ENCODE results near the gene UBE2V1. TPM values are rescaled to one million over a fixed set of nuclear protein-coding genes. Genes with fewer than 3 reads are reported as not detected.

The UBE2V1 gene
- total and polyA plus RNA-seq, 2 of the 13 experiments (the other 11 are each of a cell fraction or from before 2014, with no cell fraction given), result 81.3 to 132 TPM

DNA sequence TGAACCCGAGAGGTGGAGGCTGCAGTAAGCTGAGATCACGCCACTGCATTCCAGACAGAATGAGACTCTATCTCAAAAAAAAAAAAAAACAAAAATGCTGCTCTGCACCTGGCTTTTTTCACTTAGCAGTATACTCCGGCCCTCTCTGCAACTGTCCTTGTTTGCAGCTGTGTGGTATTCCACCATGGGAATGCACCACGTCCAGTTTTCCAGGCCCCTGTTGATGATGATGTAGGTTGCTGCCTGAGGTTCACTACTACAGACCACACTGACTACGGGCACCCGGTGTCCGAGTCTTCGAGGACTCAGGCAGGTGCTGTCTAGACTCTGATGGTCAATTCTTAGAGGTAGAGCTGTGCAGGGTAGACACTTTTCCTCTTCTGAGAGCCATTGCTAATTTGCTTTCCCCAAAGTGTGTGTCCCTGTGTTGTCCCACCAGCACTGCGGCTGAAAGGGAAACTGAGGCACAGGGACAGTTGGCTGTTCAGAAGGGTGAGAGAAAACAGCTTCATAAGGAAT lies 56.5 kb downstream of the UBE2V1 start:
- peaks cover 3 to 29% of the 10 kb centered on the region in 2 experiments; a peak in 4 of 5 replicates for H3K27me3 ChIP-seq (ENCODE audit: control insufficient read depth in 1 of 2, insufficient read depth in 2 of 2, low read length in 2 of 2)
- no TSS peak for BruUV-seq (replicated peaks)
- no peaks in the 10 kb centered on the region for H3K79me2 ChIP-seq (ENCODE audit: insufficient read depth, low read length)
- no peak overlapping the region for H3K27ac ChIP-seq (ENCODE audit: extremely low read length, insufficient read depth, low read length)
- no peaks in the 10 kb centered on the region for H3K9me3 ChIP-seq (ENCODE audit: low read length)
- ATAC-seq (no peak), FAIRE-seq (no peak), DNase-seq (ENCODE audit: low spot score) (no peak)
- peaks cover 41% of the 10 kb centered on the region for H3K4me1 ChIP-seq (ENCODE audit: insufficient read depth, low read length)
- H3K36me3 ChIP-seq (replicated peaks in 1 of 2; ENCODE audit: control insufficient read depth in 1 of 2, insufficient read depth in 2 of 2, low read length in 2 of 2), result no peaks in the 10 kb centered on the region
- POLR2A ChIA-PET, result no interaction called here
- CTCF ChIA-PET (ENCODE audit: low intra/inter-chr PET ratio, low total read pairs), result no interaction called here
- in situ Hi-C loops (cut with HindIII; ENCODE audit: extremely low pct_ligation_motif_present, low pct_unique_long_range_greater_than_20kb) (no loop called here), intact Hi-C loops (cut with micrococcal nuclease; ENCODE audit: unreplicated experiment) (no loop called here)
- no peak overlapping the region; the same call in 1 of the 2 replicates for H3K4me2 ChIP-seq (ENCODE audit: low read depth, low read length)
- no peak overlapping the region for H2AFZ ChIP-seq (ENCODE audit: low read length)
- no peaks in the 10 kb centered on the region for H4K20me1 ChIP-seq (ENCODE audit: insufficient read depth, low read length)
- WGBS (ENCODE audit: low lambda C conversion rate), result 75% methylated on average over 9 of the region's 9 CpGs
- no peak overlapping the region for H3K9ac ChIP-seq (ENCODE audit: insufficient read depth, low read depth, low read length)
- TF ChIP-seq HNRNPLL (IDR thresholded peaks at IDR 0.05; ENCODE audit: low read depth, low read length, poor library complexity, severe bottlenecking) (no peak), ZSCAN25 (CRISPR knock-in tag; IDR thresholded peaks at IDR 0.05) (no peak), ZNF562 (CRISPR knock-in tag; IDR thresholded peaks at IDR 0.05; ENCODE audit: borderline replicate concordance) (no peak), SMAD9 (CRISPR knock-in tag; IDR thresholded peaks at IDR 0.05) (no peak), RFX5 (IDR thresholded peaks at IDR 0.05; ENCODE audit: low read depth, low read length) (no peak), ZMAT3 (CRISPR knock-in tag; conservative IDR thresholded peaks at IDR 0.05) (no peak), HOXA3 (CRISPR knock-in tag; IDR thresholded peaks at IDR 0.05) (no peak)
- TF ChIP-seq, protein P1, sequence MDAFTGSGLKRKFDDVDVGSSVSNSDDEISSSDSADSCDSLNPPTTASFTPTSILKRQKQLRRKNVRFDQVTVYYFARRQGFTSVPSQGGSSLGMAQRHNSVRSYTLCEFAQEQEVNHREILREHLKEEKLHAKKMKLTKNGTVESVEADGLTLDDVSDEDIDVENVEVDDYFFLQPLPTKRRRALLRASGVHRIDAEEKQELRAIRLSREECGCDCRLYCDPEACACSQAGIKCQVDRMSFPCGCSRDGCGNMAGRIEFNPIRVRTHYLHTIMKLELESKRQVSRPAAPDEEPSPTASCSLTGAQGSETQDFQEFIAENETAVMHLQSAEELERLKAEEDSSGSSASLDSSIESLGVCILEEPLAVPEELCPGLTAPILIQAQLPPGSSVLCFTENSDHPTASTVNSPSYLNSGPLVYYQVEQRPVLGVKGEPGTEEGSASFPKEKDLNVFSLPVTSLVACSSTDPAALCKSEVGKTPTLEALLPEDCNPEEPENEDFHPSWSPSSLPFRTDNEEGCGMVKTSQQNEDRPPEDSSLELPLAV (CRISPR knock-in tag; conservative IDR thresholded peaks at IDR 0.05; ENCODE audit: low read depth), result no peak
- TF ChIP-seq, protein P2, sequence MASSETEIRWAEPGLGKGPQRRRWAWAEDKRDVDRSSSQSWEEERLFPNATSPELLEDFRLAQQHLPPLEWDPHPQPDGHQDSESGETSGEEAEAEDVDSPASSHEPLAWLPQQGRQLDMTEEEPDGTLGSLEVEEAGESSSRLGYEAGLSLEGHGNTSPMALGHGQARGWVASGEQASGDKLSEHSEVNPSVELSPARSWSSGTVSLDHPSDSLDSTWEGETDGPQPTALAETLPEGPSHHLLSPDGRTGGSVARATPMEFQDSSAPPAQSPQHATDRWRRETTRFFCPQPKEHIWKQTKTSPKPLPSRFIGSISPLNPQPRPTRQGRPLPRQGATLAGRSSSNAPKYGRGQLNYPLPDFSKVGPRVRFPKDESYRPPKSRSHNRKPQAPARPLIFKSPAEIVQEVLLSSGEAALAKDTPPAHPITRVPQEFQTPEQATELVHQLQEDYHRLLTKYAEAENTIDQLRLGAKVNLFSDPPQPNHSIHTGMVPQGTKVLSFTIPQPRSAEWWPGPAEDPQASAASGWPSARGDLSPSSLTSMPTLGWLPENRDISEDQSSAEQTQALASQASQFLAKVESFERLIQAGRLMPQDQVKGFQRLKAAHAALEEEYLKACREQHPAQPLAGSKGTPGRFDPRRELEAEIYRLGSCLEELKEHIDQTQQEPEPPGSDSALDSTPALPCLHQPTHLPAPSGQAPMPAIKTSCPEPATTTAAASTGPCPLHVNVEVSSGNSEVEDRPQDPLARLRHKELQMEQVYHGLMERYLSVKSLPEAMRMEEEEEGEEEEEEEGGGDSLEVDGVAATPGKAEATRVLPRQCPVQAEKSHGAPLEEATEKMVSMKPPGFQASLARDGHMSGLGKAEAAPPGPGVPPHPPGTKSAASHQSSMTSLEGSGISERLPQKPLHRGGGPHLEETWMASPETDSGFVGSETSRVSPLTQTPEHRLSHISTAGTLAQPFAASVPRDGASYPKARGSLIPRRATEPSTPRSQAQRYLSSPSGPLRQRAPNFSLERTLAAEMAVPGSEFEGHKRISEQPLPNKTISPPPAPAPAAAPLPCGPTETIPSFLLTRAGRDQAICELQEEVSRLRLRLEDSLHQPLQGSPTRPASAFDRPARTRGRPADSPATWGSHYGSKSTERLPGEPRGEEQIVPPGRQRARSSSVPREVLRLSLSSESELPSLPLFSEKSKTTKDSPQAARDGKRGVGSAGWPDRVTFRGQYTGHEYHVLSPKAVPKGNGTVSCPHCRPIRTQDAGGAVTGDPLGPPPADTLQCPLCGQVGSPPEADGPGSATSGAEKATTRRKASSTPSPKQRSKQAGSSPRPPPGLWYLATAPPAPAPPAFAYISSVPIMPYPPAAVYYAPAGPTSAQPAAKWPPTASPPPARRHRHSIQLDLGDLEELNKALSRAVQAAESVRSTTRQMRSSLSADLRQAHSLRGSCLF (CRISPR knock-in tag; IDR thresholded peaks at IDR 0.05; ENCODE audit: borderline replicate concordance), result no peak
- TF ChIP-seq, protein P3, sequence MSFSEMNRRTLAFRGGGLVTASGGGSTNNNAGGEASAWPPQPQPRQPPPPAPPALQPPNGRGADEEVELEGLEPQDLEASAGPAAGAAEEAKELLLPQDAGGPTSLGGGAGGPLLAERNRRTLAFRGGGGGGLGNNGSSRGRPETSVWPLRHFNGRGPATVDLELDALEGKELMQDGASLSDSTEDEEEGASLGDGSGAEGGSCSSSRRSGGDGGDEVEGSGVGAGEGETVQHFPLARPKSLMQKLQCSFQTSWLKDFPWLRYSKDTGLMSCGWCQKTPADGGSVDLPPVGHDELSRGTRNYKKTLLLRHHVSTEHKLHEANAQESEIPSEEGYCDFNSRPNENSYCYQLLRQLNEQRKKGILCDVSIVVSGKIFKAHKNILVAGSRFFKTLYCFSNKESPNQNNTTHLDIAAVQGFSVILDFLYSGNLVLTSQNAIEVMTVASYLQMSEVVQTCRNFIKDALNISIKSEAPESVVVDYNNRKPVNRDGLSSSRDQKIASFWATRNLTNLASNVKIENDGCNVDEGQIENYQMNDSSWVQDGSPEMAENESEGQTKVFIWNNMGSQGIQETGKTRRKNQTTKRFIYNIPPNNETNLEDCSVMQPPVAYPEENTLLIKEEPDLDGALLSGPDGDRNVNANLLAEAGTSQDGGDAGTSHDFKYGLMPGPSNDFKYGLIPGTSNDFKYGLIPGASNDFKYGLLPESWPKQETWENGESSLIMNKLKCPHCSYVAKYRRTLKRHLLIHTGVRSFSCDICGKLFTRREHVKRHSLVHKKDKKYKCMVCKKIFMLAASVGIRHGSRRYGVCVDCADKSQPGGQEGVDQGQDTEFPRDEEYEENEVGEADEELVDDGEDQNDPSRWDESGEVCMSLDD (CRISPR knock-in tag; IDR thresholded peaks at IDR 0.05; ENCODE audit: borderline replicate concordance), result no peak
- no peak overlapping the region for H3K4me3 ChIP-seq (replicated peaks in 1 of 3; ENCODE audit: insufficient read depth in 1 of 3, low read depth in 2 of 3, low read length in 3 of 3)
